ENCODE measurements around the gene ABR.

DNA sequence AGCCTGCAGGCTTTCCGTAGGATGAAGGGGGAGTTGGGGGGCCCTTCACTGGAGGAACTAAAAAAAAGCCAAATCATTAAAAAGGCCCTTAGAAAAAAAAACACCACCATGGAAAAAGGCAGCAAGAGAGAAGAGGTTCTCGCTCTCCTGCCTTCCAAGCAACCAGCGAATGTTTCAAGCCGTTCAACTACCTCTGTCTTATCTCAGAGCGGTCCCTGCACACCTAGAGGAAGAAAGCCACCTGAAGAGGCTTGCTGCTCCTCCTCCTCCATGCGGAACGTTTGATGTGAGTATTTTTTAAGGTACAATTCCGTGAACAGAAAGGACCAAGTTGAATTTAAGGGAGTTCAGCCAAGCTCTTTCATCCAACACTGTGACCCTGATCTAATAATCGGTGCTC is 209.4 kb downstream of the ABR start:
- TF ChIP-seq, protein P1, sequence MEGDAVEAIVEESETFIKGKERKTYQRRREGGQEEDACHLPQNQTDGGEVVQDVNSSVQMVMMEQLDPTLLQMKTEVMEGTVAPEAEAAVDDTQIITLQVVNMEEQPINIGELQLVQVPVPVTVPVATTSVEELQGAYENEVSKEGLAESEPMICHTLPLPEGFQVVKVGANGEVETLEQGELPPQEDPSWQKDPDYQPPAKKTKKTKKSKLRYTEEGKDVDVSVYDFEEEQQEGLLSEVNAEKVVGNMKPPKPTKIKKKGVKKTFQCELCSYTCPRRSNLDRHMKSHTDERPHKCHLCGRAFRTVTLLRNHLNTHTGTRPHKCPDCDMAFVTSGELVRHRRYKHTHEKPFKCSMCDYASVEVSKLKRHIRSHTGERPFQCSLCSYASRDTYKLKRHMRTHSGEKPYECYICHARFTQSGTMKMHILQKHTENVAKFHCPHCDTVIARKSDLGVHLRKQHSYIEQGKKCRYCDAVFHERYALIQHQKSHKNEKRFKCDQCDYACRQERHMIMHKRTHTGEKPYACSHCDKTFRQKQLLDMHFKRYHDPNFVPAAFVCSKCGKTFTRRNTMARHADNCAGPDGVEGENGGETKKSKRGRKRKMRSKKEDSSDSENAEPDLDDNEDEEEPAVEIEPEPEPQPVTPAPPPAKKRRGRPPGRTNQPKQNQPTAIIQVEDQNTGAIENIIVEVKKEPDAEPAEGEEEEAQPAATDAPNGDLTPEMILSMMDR (conservative IDR thresholded peaks at IDR 0.05) = no peak
- no peak for TF ChIP-seq ZFX (IDR thresholded peaks at IDR 0.05)

Measured in C4-2B (cell line).